Osteoblast (primary cell): ENCODE data around the gene FGD6. TPM values are rescaled to one million over a fixed set of nuclear protein-coding genes. Genes with fewer than 3 reads are reported as not detected.
A peak's percentile ranks its signal among the peaks of the same experiment; 100 is the strongest.
"Not testable (repeated sequence)": the region's sequence is repeated elsewhere in the genome, so short reads cannot be mapped to it uniquely, and the experiment has no call there.

Source experiments
- DNase-seq: peaks from one replicate; pipeline ENCODE4 v3.0.0; 2011; ENCODE audit warnings: low spot score, mixed read lengths; ENCODE audit not compliant: insufficient read length; ENCODE audit errors: missing footprints
- H2AFZ ChIP-seq: 2 replicates; pipeline ENCODE4 v1.6.0; 2011; ENCODE audit warnings: mild to moderate bottlenecking, low read length
- H3K27ac ChIP-seq: 2 replicates; pipeline ENCODE4 v1.5.1; 2011; ENCODE audit warnings: mild to moderate bottlenecking, low read depth, low read length, moderate library complexity
- H3K27me3 ChIP-seq: 2 replicates; pipeline ENCODE4 v1.6.0; 2012; ENCODE audit warnings: mild to moderate bottlenecking, control low read depth, inconsistent platforms, low read length, moderate library complexity; ENCODE audit not compliant: insufficient read depth
- H3K36me3 ChIP-seq: 2 replicates; pipeline ENCODE4 v1.5.1; 2011; ENCODE audit warnings: mild to moderate bottlenecking, low read length, control low read depth, moderate library complexity; ENCODE audit not compliant: insufficient read depth
- H3K4me1 ChIP-seq: 2 replicates; pipeline ENCODE4 v1.5.1; 2011; ENCODE audit warnings: mild to moderate bottlenecking, low read length, control low read depth, moderate library complexity; ENCODE audit not compliant: insufficient read depth
- H3K4me2 ChIP-seq: 2 replicates; pipeline ENCODE4 v1.6.0; 2011; ENCODE audit warnings: mild to moderate bottlenecking, low read length; ENCODE audit not compliant: insufficient read depth
- H3K4me3 ChIP-seq: fragments of 200-600 bp; sonication (generic); 3 replicates; pipeline ENCODE4 v1.5.1; 2012; ENCODE audit warnings: mild to moderate bottlenecking, low read length, inconsistent platforms; ENCODE audit not compliant: insufficient read depth
- H3K79me2 ChIP-seq: 2 replicates; pipeline ENCODE4 v1.6.0; 2012; ENCODE audit warnings: mild to moderate bottlenecking, low read length, control low read depth, inconsistent platforms; ENCODE audit not compliant: insufficient read depth
- H3K9me3 ChIP-seq: 2 replicates; pipeline ENCODE4 v1.5.1; 2011; ENCODE audit warnings: low read depth, low read length, control low read depth
- H4K20me1 ChIP-seq: 2 replicates; pipeline ENCODE4 v1.6.0; 2012; ENCODE audit warnings: mild to moderate bottlenecking, low read length, control low read depth; ENCODE audit not compliant: insufficient read depth
- total RNA-seq: library from RNA; depleted of rRNA; stranded (reverse); fragments of >200 nt; gene quantifications from 2 replicates; pipeline ENCODE4 v1.2.3, GENCODE V29; 2012
- TF ChIP-seq, protein P1 (sequence below): IDR thresholded peaks from 2 replicates; pipeline ENCODE4 v1.5.1; 2011; ENCODE audit warnings: mild to moderate bottlenecking, low read depth, low read length, moderate library complexity; ENCODE audit errors: extremely low read depth

The FGD6 gene
- total RNA-seq, 1 donor: 11.9 TPM

DNA sequence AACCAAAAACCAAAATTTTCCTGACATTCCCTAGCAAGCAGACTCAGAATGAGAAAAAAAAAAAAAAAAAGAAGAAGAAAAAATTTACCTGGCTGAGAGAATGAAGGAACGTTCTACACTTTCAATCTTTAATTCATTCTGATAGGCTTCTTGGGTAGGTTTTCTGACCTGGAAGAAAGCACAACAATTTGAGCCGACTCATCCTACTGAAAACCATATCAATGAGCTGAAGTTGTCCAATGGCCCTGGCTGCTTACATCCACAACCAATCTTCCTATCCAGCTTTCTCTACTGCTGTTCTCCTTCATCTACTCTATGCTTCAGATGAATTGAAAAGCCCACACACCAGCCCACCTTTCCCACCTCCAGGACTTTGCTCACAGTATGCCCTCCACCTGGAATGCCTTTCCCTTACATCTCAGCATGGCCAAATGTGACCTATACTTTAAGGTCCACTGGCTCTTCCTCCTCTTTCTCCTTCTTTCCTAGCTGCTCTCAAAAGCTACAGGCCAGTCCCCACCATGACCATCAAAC lies 112.3 kb downstream of the FGD6 start:
- Histone ChIP-seq H3K27ac (no peak overlapping the region), H2AFZ (no peak overlapping the region), H3K9me3 (no peaks in the 10 kb centered on the region), H3K4me3 (no peak overlapping the region), H4K20me1 (no peaks in the 10 kb centered on the region), H3K36me3 (peaks cover 12% of the 10 kb centered on the region), H3K27me3 (no peaks in the 10 kb centered on the region), H3K4me1 (peaks cover 14% of the 10 kb centered on the region), H3K4me2 (no peak overlapping the region), H3K79me2 (no peaks in the 10 kb centered on the region)
- DNase-seq: no peak
- TF ChIP-seq, protein P1, sequence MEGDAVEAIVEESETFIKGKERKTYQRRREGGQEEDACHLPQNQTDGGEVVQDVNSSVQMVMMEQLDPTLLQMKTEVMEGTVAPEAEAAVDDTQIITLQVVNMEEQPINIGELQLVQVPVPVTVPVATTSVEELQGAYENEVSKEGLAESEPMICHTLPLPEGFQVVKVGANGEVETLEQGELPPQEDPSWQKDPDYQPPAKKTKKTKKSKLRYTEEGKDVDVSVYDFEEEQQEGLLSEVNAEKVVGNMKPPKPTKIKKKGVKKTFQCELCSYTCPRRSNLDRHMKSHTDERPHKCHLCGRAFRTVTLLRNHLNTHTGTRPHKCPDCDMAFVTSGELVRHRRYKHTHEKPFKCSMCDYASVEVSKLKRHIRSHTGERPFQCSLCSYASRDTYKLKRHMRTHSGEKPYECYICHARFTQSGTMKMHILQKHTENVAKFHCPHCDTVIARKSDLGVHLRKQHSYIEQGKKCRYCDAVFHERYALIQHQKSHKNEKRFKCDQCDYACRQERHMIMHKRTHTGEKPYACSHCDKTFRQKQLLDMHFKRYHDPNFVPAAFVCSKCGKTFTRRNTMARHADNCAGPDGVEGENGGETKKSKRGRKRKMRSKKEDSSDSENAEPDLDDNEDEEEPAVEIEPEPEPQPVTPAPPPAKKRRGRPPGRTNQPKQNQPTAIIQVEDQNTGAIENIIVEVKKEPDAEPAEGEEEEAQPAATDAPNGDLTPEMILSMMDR: no peak

DNA sequence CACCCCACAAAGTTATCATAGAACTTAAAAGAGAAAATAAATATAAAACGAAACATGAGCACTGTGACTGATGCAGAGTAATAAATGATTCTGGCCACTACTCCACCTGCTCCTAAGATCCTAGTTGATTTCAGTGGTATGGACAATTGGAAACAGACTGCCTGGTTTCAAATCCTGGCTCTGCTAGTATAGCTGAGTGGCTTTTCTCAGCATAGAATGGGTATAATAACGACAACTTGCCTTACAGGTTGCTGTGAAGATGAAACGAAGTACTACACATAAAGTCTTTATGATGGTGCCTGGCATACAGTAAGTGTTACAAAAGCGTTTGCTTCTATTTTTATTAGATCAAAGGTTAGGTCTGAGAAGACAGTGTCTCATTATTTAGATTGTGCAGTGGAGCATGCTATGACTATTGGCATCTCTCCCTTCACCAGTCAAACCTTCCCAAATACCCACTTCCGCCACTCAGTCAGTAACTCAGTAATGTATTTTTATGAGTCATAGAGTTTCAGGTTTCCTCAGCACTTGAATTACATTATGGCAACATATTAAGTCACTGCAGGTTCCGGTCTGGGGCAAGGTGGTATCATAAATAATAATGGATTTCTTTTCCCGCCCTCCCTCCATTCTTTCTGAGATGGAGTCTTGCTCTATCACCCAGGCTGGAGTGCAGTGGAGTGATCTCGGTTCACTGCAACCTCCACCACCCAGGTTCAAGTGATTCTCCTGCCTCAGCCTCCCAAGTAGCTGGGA lies 114.2 kb downstream of the FGD6 start:
- peak overlapping the region; percentile 59 for H3K4me2 ChIP-seq
- TF ChIP-seq, protein P1: no peak
- H3K9me3 ChIP-seq: no peaks in the 10 kb centered on the region

DNA sequence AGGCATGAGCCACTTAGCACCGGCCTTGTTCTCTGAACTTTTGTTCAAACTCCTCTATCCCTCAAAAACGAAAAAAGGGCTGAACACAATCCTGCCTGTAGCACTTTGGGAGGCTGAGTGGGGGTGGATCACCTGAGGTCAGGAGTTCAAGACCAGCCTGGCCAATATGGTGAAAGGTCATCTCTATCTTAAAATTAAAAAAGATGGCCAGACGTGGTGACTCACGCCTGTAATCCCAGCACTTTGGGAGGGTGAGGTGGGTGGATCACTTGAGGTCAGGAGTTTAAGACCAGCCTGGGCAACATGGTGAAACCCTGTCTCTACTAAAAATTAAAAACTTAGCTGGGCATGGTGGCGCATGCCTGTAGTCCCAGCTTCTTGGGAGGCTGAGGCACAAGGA lies 115.3 kb downstream of the FGD6 start:
- H3K27ac ChIP-seq, H2AFZ ChIP-seq, DNase-seq, H3K4me3 ChIP-seq, H3K4me2 ChIP-seq, H3K27me3 ChIP-seq, H3K36me3 ChIP-seq, H3K79me2 ChIP-seq, H3K9me3 ChIP-seq, H4K20me1 ChIP-seq: not testable (repeated sequence)
- peaks cover 29% of the 10 kb centered on the region for H3K4me1 ChIP-seq

More for the DNA sequence above, 114.2 kb downstream of the FGD6 start:
- Histone ChIP-seq H3K4me3 (no peak overlapping the region), H2AFZ (no peak overlapping the region), H4K20me1 (no peaks in the 10 kb centered on the region), H3K27me3 (no peaks in the 10 kb centered on the region), H3K27ac (peak overlapping the region; percentile 64), H3K79me2 (no peaks in the 10 kb centered on the region), H3K4me1 (peaks cover 21% of the 10 kb centered on the region), H3K36me3 (peaks cover 3% of the 10 kb centered on the region)
- peak; percentile 95 for DNase-seq

DNA sequence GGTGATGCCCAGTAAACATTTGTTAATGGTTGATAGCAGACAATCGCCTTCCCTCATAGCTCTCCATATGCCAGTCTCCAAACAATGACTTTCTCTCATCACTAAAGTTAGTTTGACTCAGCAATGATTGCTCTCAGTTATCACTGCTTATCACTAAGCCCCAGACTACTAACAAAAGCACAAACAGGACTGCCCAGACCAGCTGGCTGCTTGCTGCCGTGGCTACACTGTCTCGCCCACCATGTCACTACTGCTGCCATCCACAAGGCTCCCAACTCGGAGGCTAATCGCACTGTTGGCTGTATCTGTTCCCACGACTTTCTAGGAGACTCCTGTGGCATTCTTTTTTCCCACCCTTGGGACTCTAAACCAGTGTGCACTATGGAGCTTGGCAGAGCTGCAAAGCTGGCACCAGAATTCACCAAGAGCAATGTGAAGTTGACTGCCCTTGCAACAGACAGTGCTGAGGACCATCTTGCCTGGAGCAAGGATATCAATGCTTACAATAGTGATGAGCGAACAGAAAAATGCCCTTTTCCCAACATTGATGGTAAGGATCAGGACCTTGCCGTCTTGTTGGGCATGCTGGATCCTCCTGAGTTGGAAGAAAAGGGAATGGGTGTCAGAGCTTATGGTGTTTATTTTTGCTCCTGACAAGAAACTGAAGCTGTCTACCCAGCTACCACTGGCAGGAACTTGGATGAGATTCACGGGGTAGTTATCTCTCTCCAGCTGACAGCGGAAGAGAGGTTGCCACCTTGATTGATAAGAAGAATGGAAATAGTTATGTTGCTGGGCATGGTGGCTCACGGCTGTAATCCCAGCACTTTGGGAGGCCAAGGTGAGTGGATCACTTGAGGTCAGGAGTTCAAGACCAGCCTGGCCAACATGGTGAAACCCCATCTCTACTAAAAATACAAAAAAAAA lies 116.7 kb downstream of the FGD6 start:
- H3K36me3 ChIP-seq: no peaks in the 10 kb centered on the region
- no peaks in the 10 kb centered on the region for H4K20me1 ChIP-seq
- no peaks in the 10 kb centered on the region for H3K9me3 ChIP-seq
- no peak overlapping the region for H2AFZ ChIP-seq
- peaks cover 34% of the 10 kb centered on the region for H3K4me1 ChIP-seq
- no peak for DNase-seq
- no peaks in the 10 kb centered on the region for H3K79me2 ChIP-seq
- no peaks in the 10 kb centered on the region for H3K27me3 ChIP-seq
- H3K27ac ChIP-seq: no peak overlapping the region
- TF ChIP-seq, protein P1: no peak
- no peak overlapping the region for H3K4me3 ChIP-seq
- no peak overlapping the region for H3K4me2 ChIP-seq
